Erythroblast (primary cell): Measurements from ENCODE around the gene TMEM250.

Experiments
- GATA1 ChIP-seq: IDR thresholded peaks from 2 replicates; pipeline ENCODE4 v1.6.1; 2011; ENCODE audit warnings: low read depth, mild to moderate bottlenecking, control low read depth, low read length, moderate library complexity
- POLR2A ChIP-seq: IDR thresholded peaks from 2 replicates; pipeline ENCODE4 v1.6.1; 2011; ENCODE audit warnings: mild to moderate bottlenecking, low read length

DNA sequence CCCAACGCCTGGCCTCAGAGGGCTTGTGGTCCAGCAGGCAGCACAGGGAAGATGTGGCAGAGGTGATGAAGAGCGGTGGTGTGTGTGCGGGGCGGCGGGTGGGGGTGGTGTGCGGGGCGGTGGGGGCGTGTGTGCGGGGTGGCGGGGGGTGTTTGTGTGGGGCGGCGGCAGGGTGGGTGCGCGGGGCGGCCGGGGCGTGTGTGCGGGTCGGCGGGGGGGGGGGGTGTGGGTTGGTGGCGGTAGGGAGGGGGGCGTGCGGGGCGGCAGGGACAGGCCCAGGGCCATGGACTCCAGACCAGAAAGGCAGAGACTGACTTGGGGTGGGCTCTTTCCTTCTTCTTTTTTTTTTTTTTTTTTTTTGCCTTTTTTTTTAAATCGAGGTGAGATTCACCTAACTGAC lies 19.1 kb downstream of the TMEM250 start:
- no peak for TF ChIP-seq POLR2A
- TF ChIP-seq GATA1 = no peak
